ENCODE data around the gene AMH.
A peak's percentile ranks its signal among the peaks of the same experiment; 100 is the strongest.

AMH gene

GRCh38 chr19:2231621-2232221 is 17.4 kb upstream of the AMH start:
- H3K27ac ChIP-seq: peak overlapping the region; percentile 96
- TF ChIP-seq ZFX (IDR thresholded peaks at IDR 0.05; ENCODE audit: borderline replicate concordance) (no peak), CTCF (IDR thresholded peaks at IDR 0.05) (peak; percentile 29)

- H3K27ac ChIP-seq: peak overlapping the region; percentile 96
Measured at GRCh38 chr19:2232286-2233151, 16.6 kb upstream of the AMH start.

GRCh38 chr19:2233601-2234280 is 15.4 kb upstream of the AMH start:
- TF ChIP-seq ZFX (IDR thresholded peaks at IDR 0.05; ENCODE audit: borderline replicate concordance) (no peak), CTCF (IDR thresholded peaks at IDR 0.05) (no peak)
- H3K27ac ChIP-seq: peak overlapping the region; percentile 96

More at GRCh38 chr19:2232286-2233151, 16.6 kb upstream of the AMH start:
- TF ChIP-seq CTCF (IDR thresholded peaks at IDR 0.05) (no peak), ZFX (IDR thresholded peaks at IDR 0.05; ENCODE audit: borderline replicate concordance) (no peak)

GRCh38 chr19:2234996-2235380 is 14.1 kb upstream of the AMH start:
- H3K27ac ChIP-seq: peak overlapping the region; percentile 96
- TF ChIP-seq ZFX (IDR thresholded peaks at IDR 0.05; ENCODE audit: borderline replicate concordance) (no peak), CTCF (IDR thresholded peaks at IDR 0.05) (no peak)

GRCh38 chr19:2235381-2236063 is 13.6 kb upstream of the AMH start:
- peak overlapping the region; percentile 96 for H3K27ac ChIP-seq
- TF ChIP-seq CTCF (IDR thresholded peaks at IDR 0.05) (no peak), ZFX (IDR thresholded peaks at IDR 0.05; ENCODE audit: borderline replicate concordance) (no peak)

GRCh38 chr19:2236064-2236313 is 13.1 kb upstream of the AMH start:
- H3K27ac ChIP-seq: peak overlapping the region; percentile 96
- TF ChIP-seq CTCF (IDR thresholded peaks at IDR 0.05) (no peak), ZFX (IDR thresholded peaks at IDR 0.05; ENCODE audit: borderline replicate concordance) (no peak)

Data from 22Rv1 (cell line).